ENCODE data around the gene MYRFL. TPM values are rescaled to one million over a fixed set of nuclear protein-coding genes. Genes with fewer than 3 reads are reported as not detected.

MYRFL gene
- total and polyA plus RNA-seq, 2 of the 8 experiments (the other 6 are each of a cell fraction or from before 2014, with no cell fraction given) = 1.1 to 2.0 TPM

GRCh38 chr12:69792533-69792932, 32.5 kb upstream of the MYRFL start:
- Histone ChIP-seq H3K4me1 (replicated peaks in 1 of 4; ENCODE audit: control insufficient read depth in 3 of 4, insufficient read depth in 4 of 4, low read length in 3 of 4) (no peaks in the 10 kb centered on the region), H3K4me3 (ENCODE audit: extremely low read depth in 1 of 4, insufficient read depth in 2 of 4, low read depth in 3 of 4, low read length in 4 of 4) (no peak overlapping the region), H2BK15ac (ENCODE audit: low read length) (no peak overlapping the region), H3K14ac (ENCODE audit: insufficient read length) (no peak overlapping the region), H2AK5ac (ENCODE audit: low read depth, low read length) (no peak overlapping the region), H3K9me3 (ENCODE audit: insufficient read depth in 2 of 2, low read depth in 1 of 2, low read length in 1 of 2) (peaks cover 0 to 16% of the 10 kb centered on the region in 2 experiments; a peak in 3 of 4 replicates), H3K23ac (ENCODE audit: insufficient read length) (no peak overlapping the region), H2AFZ (ENCODE audit: low read length) (no peak overlapping the region), H3K56ac (replicated peaks; ENCODE audit: insufficient read length, low read depth, low read length) (no peak overlapping the region), H3K36me3 (ENCODE audit: control insufficient read depth in 2 of 4, insufficient read depth in 4 of 4, low read length in 3 of 4) (peaks cover 4 to 21% (median 9%) of the 10 kb centered on the region in 4 experiments; a peak in 5 of 8 replicates), H3K9ac (replicated peaks in 1 of 4; ENCODE audit: extremely low read depth in 1 of 4, low read depth in 3 of 4, low read length in 3 of 4) (no peak overlapping the region), H3K27ac (ENCODE audit: low read depth, low read length) (no peak overlapping the region), H2BK20ac (ENCODE audit: low read length) (no peak overlapping the region), H4K20me1 (replicated peaks in 1 of 2; ENCODE audit: control insufficient read depth in 1 of 2, insufficient read depth in 2 of 2, low read length in 2 of 2) (no peaks in the 10 kb centered on the region), H4K5ac (ENCODE audit: insufficient read length, low read depth, low read length) (no peak overlapping the region), H2BK5ac (ENCODE audit: low read depth, low read length) (no peak overlapping the region), H3K4me2 (ENCODE audit: insufficient read depth in 1 of 2, low read depth in 2 of 2, low read length in 2 of 2) (no peak overlapping the region), H3K79me2 (ENCODE audit: control insufficient read depth in 1 of 2, insufficient read depth in 2 of 2, low read length in 2 of 2) (no peaks in the 10 kb centered on the region), H3K18ac (ENCODE audit: extremely low read depth, low read length) (no peak overlapping the region), H3K23me2 (ENCODE audit: low read depth, low read length) (no peaks in the 10 kb centered on the region), H3K79me1 (ENCODE audit: low read depth, low read length) (no peaks in the 10 kb centered on the region), H2BK12ac (ENCODE audit: low read depth, low read length) (no peak overlapping the region), H3K27me3 (replicated peaks in 1 of 4; ENCODE audit: control insufficient read depth in 3 of 4, extremely low read depth in 1 of 4, insufficient read depth in 3 of 4, low read length in 3 of 4) (peaks cover 0 to 1% (median 0%) of the 10 kb centered on the region in 4 experiments; a peak in 1 of 7 replicates), H3K4ac (replicated peaks; ENCODE audit: insufficient read length, low read depth, low read length) (no peak overlapping the region), H4K8ac (ENCODE audit: extremely low read depth, insufficient read depth, low read length) (no peak overlapping the region), H4K91ac (replicated peaks; ENCODE audit: insufficient read length, low read length) (no peak overlapping the region), H2BK120ac (replicated peaks; ENCODE audit: low read depth, low read length) (no peak overlapping the region)
- FAIRE-seq (no peak), DNase-seq (ENCODE audit: low read depth in 1 of 2, low spot score in 2 of 2) (no peak)
- no peak for TF ChIP-seq CEBPB (IDR thresholded peaks at IDR 0.05; ENCODE audit: low read depth, low read length)
- TF ChIP-seq BCL11A (IDR thresholded peaks at IDR 0.05; ENCODE audit: low read depth in 2 of 2, low read length in 2 of 2) = no peak
- no peak for TF ChIP-seq RAD21 (IDR thresholded peaks at IDR 0.05 in 1 of 2, conservative IDR thresholded peaks at IDR 0.05 in 1 of 2; ENCODE audit: low read depth in 2 of 2, low read length in 2 of 2)
- no peak for TF ChIP-seq CBX5 (IDR thresholded peaks at IDR 0.05; ENCODE audit: low read depth, low read length)
- TF ChIP-seq SUZ12 (IDR thresholded peaks at IDR 0.05; ENCODE audit: low read length) = no peak
- TF ChIP-seq GABPA (IDR thresholded peaks at IDR 0.05; ENCODE audit: borderline replicate concordance, insufficient read depth, low read length) = no peak
- TF ChIP-seq POLR2AphosphoS5 (IDR thresholded peaks at IDR 0.05; ENCODE audit: low read depth, low read length) = no peak
- no peak for TF ChIP-seq GTF2F1 (IDR thresholded peaks at IDR 0.05; ENCODE audit: borderline replicate concordance, low read depth, low read length)
- no peak for TF ChIP-seq SP4 (IDR thresholded peaks at IDR 0.05; ENCODE audit: low read length)
- TF ChIP-seq SP2 (IDR thresholded peaks at IDR 0.05; ENCODE audit: low read length) = no peak
- TF ChIP-seq FOSL1 (IDR thresholded peaks at IDR 0.05; ENCODE audit: insufficient read depth, low read depth, low read length) = no peak
- TF ChIP-seq SIN3A (conservative IDR thresholded peaks at IDR 0.05 in 1 of 2, IDR thresholded peaks at IDR 0.05 in 1 of 2; ENCODE audit: low read depth in 1 of 2, low read length in 2 of 2) = no peak
- TF ChIP-seq POLR2A (IDR thresholded peaks at IDR 0.05; ENCODE audit: control extremely low read depth in 1 of 2, low read depth in 2 of 2, low read length in 2 of 2) = no peak
- no peak for TF ChIP-seq HDAC6 (IDR thresholded peaks at IDR 0.05; ENCODE audit: low read depth, low read length)
- no peak for TF ChIP-seq CTBP2 (IDR thresholded peaks at IDR 0.05; ENCODE audit: borderline replicate concordance, insufficient read depth, insufficient read length, low read length)
- ChIA-PET POLR2A (ENCODE audit: partially characterized antibody) (interaction anchor here (0.6 to 1.3 kb wide), 2 partner anchors 12 to 490 kb away, joined by 3 to 5 read pairs; no protein-coding TSS in a partner anchor), CTCF (ENCODE audit: partially characterized antibody) (interaction anchor here (1.6 kb wide), 1 partner anchor 12 kb away, joined by 10 read pairs; no protein-coding TSS in a partner anchor)
- 79% methylated on average over 2 of the region's 2 CpGs; no CpG with 5 or more reads in 1 of the 2 experiments for WGBS, 2 experiments (ENCODE audit: extremely low coverage in 1 of 2, insufficient coverage in 1 of 2, insufficient read length in 1 of 2, insufficient replicate concordance in 2 of 2, low coverage in 1 of 2, low lambda C conversion rate in 2 of 2, missing lambda C conversion rate in 1 of 2)
